Kidney tubule cell (primary cell): ENCODE measurements around the gene ATG14.
A peak's percentile ranks its signal among the peaks of the same experiment; 100 is the strongest.
"Not testable (repeated sequence)": the region's sequence is repeated elsewhere in the genome, so short reads cannot be mapped to it uniquely, and the experiment has no call there.

ENCODE experiments used
- DNase-seq: peaks from one replicate; pipeline ENCODE4 v3.0.0-alpha.2; 2018; ENCODE audit warnings: low spot score

ATG14 gene

GRCh38 chr14:55386037-55386808 lies 25.4 kb downstream of the ATG14 start:
- DNase-seq = no peak

DNA sequence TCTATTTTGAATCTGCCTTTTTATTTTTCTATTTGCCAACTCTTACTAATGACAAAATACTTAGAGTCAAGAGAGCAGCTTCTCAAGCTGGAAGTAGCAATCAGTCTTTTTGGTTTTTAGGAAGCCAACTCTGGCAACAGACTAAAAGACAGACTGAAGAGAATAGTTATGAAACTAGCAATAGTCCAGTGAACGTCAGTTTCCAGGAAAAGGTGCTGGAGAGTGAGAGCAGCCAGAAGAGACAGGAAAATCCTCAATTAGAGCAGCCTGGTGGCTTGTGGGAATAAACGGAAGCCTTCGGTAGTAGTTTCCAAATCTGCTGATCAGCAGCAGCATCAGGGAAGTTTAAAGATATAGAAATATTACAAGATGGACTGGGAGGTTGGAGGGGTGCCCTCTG lies 27.1 kb downstream of the ATG14 start:
- no peak for DNase-seq

GRCh38 chr14:55383541-55384140 lies 28.0 kb downstream of the ATG14 start:
- no peak for DNase-seq

DNA sequence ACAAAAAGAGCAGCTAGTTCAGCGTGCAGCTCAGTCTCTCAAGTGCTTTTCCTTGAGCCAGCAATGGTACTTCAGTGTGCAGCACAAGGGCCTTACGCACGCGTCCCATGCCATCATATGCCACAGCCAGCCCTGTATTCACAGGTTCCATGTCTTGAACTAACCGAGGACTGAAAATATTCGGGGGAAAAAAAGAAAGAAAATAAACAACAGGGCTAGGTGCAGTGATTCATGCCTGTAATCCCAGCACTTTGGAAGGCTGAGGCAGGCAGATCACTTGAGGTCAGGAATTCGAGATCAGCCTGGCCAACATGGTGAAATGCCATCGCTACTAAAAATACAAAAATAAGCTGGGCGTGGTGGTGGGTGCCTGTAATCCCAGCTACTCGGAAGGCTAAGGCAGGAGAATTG lies 28.6 kb downstream of the ATG14 start:
- DNase-seq = not testable (repeated sequence)

DNA sequence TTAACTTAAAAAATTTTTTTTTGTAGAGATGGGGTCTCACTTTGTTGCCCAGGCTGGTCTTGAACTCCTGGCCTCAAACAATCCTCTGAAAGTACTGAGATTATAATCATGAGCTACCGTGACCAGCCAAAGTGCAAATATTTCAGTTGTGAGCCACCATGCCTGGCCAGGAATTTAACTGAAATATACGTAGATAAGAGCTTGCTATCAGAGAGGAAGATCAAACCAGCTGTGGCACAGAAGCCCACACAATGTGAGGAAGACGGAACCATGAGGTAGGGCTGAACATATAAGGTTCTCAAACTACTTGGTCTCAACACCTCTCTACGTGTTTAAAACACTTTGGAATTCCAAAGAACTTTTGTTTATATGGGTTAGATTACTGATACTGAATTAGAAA lies 29.1 kb downstream of the ATG14 start:
- DNase-seq = no peak

DNA sequence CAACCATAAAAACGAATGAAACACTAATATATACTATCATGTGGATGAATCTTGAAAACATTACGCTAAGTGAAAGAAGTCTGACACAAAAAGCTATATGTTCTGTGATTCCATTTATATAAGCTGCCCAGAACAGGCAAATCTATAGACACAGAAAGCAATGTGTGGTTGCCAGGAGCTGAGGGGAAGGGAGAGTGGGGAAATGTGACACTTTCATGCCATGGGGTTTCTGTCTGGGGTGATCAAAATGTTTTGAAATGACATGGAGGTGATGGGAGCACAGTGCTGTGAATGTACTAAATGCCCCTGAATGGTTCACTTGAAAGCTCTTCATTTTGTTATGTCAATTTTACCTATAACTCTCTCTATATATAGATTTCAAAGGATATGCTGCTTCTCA lies 30.1 kb downstream of the ATG14 start:
- DNase-seq = no peak

- no peak for DNase-seq
These were observed 30.6 kb downstream of the ATG14 start for GRCh38 chr14:55381040-55381439.

DNA sequence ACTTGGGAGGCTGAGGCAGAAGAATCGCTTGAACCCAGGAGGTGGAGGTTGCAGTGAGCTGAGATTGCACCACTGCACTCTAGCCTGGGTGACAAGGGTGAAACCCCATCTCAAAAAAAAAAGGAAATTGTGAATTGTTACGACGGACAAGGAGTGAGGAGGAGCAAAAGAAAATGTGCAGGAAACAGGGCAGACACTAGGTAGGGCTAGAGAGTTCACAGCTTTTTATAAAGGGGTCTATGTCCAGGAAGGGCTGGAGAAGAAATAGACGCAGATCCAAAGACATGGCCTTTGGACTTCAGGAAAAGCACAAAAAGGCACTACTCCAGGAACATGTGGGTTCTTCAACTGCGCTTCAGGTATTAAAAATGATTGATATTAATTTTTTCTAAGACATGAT lies 34.4 kb downstream of the ATG14 start:
- no peak for DNase-seq

- no peak for DNase-seq
These were observed 36.9 kb downstream of the ATG14 start for GRCh38 chr14:55374771-55375170.

GRCh38 chr14:55373784-55374705 lies 37.6 kb downstream of the ATG14 start:
- DNase-seq = peak; percentile 72

GRCh38 chr14:55372825-55373224 lies 38.8 kb downstream of the ATG14 start:
- no peak for DNase-seq

DNA sequence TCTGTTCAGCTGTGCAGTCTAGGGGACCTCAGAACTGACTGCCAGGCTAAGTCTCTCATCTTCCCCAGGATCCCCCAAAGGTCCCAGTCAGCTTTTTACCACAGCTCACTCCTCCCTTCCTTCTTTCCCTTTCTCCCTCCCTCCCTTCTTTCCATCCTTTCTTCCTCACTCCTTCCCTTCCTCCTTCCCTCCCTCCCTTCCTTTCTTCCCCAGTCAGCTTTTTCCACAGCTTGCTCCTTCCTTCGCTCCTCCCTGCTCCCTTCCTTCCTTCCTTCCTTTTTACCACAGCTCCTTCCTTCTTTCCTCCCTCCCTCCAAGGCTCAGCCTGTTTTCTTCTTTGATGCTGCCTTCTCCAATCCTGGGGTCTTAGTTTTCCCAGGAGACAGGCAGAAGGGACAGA lies 39.2 kb downstream of the ATG14 start:
- no peak for DNase-seq

- DNase-seq = no peak
These were observed 40.7 kb downstream of the ATG14 start for GRCh38 chr14:55370883-55371455.

DNA sequence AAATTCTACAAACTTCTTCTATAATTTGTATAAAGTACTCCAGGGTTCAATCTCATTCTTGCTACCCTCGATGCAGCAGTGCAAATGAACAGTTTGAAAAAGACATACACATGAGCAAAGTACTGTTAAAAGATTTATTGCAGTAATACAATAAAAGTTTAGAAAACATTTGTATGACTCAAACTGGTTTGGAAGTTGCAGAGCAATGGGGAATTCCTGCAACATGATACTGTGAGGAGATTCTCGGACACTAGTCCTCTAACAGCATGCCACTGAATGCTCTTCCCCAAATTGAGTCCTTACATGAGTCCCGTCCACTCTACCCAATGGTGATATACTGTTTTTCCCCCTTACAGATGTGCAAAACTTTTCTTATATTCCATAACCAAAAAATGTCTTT lies 45.4 kb downstream of the ATG14 start:
- DNase-seq = no peak

DNA sequence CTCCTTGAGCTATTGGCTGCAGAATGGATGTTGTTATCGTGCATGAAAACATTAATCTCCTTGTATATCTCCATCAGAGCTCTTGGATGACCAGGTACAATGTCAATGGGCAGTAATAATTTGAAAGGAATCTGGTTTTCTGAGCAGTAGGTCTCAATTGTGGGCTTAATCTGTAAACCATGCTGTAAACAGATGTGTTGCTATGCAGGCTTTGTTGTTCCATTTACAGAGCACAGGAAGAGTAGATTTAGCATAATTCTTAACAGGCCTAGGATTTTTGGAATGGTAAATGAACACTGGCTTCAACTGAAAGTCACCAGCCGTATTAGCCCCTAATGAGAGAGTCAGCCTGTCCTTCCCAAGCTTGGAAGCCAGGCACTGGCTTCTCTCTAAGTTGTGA lies 50.4 kb downstream of the ATG14 start:
- DNase-seq = no peak

DNA sequence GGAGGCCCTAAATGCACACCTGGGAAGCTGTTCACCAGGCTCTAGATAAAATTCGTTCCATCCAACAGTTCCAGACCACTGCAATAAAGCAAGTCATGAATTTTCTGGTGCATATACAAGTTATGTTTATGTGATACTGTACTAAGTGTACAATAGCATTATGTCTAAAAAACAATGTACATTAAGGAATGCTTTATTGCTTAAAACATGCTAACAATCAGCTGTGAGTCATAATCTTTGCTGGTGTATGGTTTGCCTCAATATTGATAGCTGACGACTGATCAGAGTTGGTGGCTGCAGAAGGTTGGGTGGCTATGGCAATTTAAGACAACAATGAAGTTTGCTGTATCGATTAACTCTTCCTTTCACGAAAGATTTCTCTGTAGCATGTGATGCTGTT lies 52.3 kb downstream of the ATG14 start:
- no peak for DNase-seq

DNA sequence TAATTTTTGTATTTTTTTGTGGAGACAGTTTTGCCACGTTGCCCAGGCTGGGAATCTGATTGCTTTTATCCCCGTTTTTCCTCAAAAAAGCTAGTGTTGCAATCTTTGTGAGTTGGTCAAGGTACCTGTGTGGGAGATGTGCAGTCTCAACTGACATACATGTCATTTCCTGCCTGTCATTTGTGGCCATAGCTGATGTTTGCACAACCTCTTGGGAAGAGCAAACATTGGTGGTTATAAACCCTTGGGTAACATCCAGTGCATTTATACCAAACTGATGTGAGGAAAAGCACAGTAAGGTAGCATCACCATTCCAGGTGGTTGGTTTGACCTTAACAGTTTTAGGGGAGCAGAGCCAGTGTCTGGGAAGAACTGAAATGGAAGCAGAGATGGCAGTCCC lies 54.7 kb downstream of the ATG14 start:
- DNase-seq = no peak

DNA sequence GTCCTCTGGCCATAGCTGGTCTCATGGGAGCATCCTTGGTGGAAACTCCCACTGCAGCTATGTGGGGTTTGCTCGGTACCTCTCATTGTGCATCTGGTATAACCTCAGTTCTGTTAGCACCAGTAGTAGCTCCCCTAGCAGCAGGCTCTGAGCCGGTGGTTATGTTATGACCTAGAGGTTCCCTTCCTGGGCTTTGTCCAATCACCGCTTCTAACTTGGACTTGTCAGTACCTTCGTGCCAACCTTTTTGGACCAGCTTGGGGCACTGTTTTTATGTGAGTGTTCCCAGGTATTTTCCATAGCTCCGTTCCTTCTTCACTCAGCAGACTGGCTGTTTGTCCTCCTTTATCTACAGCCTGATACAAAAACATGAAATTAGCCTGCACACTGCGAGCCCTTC lies 55.7 kb downstream of the ATG14 start:
- DNase-seq = no peak

- DNase-seq = peak; percentile 61
These were observed 57.1 kb downstream of the ATG14 start for GRCh38 chr14:55354500-55354899.

DNA sequence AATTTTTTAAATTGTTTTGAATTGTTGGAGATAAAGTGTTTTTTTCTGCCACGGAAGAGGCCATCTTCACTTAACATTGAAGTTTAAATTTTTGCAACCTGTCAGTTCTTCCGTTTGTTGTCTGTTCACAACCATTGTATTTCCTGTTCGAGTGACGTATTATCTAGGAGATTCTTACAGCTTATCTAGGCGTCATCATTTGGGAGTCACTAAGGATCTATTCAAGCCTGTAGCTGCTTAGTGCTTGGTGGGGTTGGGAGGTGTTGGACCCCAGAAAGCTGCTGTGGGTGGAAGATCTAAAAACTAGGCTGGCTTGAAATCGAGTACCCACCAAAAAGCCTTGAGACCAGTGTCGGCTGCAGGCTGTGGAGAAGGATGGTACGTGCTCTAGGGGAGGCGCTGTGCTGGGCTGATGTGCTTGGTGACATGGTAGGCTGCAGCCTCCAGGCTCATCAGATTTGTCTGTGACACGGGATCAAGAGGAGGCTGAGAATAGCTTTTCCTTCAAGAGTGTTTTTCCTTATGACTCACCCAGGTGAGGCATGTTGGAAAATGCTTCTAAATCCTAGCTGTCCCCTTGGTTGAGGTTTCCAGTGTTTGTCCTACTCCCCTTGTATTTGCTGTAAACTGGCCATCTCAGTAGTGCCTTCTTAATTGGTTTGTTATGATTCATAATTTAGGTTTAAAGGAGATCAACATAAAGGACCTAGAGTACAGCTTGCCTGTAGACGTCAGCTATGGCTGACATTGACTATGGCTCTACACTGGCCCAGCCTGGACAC lies 57.8 kb downstream of the ATG14 start:
- peak; percentile 61 for DNase-seq

DNA sequence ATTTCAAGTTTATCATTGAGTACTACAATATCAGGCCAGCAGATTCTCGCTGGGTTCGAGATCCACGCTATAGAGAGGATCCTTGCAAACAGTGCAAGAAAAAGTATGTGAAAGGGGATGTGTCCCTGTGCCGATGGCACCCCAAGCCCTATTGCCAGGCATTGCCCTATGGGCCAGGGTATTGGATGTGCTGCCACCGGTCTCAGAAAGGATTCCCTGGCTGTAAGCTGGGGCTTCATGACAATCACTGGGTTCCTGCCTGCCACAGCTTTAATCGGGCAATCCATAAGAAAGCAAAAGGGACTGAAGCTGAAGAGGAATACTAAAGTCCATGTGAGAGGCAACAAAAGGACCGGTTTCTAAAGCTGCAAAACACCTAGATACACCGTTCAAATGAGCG lies 59.4 kb downstream of the ATG14 start:
- no peak for DNase-seq

DNA sequence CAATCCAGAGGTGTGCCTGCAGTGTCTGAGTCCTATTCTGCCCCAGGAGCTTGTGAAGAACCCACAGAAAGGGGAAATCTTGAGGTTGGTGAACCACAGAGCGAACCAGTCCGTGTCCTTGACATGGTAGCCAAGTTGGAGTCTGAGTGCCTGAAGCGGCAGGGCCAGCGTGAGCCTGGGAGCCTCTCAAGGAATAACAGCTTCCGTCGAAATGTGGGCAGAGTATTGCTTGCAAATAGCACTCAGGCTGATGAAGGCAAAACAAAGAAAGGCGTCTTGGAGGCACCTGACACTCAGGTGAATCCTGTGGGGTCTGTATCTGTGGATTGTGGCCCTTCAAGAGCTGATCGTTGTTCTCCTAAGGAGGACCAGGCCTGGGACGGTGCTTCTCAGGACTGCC lies 60.5 kb downstream of the ATG14 start:
- DNase-seq = no peak
